8988T (cell line): ENCODE results near the gene CRACR2A.
A peak's percentile ranks its signal among the peaks of the same experiment; 100 is the strongest.

ENCODE experiments used
- DNase-seq: peaks from one replicate; pipeline ENCODE4 v3.0.0; 2011

Gene CRACR2A

DNA sequence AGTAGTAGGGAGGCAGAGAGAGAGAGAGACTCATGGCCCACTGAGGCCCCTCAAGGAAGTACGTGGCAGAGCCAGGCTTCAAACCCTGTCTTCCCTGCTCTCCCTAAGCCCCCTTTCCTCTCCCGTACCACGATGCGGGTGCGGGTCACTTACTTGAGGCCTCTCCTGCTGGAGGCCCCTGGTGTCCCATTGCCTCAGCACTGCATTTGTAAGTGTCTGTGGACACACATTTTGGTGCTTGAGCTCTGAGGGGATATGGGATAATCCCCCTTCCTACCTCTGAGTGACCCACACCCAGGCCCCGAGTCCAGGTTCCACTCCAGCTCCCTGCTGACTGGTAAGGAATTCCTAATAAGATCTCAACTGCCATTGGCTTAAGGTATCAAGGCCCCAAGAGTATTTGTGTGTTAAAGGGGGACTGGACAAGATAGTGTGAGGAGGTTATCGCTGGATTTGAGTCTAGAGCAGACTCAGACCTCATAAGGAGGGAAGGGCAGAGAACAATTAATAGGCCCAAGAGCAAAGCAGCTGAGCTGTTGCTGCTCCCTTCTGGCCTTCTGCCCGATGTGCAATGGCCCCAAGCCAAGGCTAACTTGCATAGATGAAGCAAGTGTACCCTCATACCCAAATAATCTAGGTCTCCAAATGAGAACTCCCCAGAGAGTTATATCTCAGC lies 71.9 kb downstream of the CRACR2A start:
- DNase-seq, result no peak

DNA sequence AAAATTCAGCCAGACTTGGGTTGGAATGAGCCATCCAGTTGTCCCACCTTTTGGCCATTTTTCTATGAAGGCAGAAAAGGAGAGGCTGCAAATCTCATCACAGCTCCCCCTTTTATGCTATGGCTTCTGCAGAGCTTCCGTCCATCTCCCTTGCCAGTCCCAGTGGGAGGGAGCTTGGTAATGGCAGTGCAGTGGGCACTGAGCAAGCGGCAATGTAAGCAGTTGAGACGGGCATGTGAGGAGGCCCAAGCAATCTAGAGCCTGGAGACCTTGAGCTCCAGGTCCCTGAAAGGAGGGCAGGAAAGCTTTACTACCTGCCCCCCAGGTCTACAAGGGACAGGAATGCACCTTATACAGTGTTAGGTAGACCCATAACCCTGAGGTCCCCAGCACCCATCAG lies 73.1 kb downstream of the CRACR2A start:
- DNase-seq, result no peak

DNA sequence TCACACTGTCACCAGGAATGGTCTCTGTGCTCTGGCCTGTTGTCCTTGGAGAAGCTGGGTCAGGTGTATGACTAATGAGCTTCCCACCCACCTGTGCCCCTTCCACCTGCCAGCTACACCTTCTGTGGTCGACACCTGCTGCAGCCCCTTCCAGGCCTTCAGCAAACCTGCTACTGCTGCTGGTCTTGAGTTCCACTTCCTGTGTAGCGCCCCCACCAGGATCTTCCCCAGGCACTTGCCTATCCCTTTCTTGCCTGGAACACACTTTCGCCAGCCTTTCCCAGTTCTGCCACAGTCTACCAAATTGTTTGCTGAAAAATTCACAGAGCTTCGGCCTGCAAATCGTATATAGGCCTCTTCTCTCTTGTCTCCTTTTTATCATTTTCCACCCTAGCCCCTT lies 75.3 kb downstream of the CRACR2A start:
- no peak for DNase-seq

- DNase-seq, result no peak
Measured at GRCh38 chr12:3673981-3674708, 78.8 kb downstream of the CRACR2A start.

DNA sequence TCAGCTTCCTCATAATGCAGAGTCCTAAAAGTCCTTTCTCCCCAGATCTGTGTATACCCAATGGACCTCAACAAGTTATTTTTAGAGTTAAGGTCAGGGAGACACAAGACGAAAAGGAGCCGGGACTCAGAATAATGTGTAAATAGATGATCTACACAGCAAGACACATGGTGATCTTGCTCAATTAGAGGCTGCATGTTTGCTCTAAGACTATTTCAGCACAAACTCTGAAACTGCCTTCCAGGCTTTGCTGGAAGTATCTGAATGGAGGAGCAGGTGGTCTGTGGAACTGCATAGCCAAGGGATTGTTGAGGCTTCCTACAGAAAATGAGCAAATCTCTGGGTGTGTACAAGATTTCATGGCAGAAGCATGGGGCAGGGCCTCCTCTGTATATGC lies 80.8 kb downstream of the CRACR2A start:
- no peak for DNase-seq

- DNase-seq, result no peak
Measured at GRCh38 chr12:3671330-3672112, 81.4 kb downstream of the CRACR2A start.

DNA sequence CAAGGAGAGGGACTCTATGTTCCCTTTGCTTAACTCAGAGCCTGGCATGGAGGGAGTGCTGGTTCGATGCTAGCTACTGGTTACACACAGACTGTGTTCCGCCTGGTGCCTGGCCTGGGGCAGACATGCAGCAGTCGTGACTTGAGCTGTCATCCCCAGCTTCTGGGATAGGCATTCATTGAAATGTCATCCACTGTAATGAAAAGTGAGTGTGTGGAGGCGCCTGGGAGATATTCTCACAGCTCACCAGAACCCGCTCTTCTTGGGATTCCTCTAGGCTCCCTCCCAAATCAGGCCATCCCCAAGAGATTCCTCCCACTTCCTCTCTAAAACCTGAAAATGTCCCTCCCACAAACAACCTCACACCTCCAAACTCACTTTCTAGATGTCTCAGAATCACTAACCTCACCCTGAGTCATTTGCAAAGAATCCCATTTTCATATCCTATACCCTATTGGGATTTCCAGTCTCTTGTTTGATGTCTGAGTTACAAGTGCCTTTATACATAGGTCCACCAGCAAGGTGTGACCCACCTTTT lies 82.8 kb downstream of the CRACR2A start:
- DNase-seq, result no peak

GRCh38 chr12:3669594-3669993 lies 83.3 kb downstream of the CRACR2A start:
- no peak for DNase-seq

- DNase-seq, result no peak
Measured at GRCh38 chr12:3668479-3669165, 84.3 kb downstream of the CRACR2A start.

DNA sequence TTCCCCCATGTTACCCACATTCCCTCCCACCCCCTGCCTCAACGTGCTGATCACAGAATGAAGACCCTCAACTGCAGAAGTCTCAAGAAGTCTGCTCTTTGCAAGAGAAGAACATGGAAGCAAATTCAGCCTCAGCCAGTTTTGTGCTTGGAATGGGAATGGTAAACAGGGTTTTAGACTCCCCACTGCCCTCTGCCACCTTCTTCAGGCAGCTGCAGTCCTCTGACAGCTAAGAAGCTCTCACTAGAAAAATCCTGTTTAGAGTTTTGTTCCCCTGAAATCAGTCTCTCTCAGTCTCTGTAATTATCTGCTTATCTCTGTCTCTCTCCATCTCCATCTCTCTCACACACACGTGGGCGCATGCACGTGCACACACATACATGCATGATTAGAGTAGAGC lies 85.4 kb downstream of the CRACR2A start:
- DNase-seq, result no peak

DNA sequence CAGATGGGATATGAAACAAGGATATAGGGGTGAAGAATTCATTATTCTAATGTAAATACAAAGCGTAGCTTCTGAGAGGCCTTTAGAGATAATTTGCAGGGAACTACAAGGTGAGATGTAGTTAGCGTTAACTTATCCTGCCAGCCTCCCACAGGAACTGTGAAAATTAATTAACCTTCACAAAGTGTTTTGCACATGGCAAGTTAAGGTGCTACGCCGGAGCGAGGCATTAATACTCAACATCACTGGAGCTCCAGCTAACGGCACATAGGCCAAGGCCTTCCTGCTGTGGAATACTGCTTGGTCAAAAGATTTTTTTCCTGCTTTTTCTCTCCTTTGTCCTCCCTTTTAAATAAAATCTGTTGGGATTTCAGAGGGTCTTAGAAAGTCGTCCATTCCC lies 86.5 kb downstream of the CRACR2A start:
- no peak for DNase-seq

GRCh38 chr12:3662521-3662921 lies 90.4 kb downstream of the CRACR2A start:
- DNase-seq, result no peak

GRCh38 chr12:3661028-3661427 lies 91.9 kb downstream of the CRACR2A start:
- DNase-seq, result no peak

DNA sequence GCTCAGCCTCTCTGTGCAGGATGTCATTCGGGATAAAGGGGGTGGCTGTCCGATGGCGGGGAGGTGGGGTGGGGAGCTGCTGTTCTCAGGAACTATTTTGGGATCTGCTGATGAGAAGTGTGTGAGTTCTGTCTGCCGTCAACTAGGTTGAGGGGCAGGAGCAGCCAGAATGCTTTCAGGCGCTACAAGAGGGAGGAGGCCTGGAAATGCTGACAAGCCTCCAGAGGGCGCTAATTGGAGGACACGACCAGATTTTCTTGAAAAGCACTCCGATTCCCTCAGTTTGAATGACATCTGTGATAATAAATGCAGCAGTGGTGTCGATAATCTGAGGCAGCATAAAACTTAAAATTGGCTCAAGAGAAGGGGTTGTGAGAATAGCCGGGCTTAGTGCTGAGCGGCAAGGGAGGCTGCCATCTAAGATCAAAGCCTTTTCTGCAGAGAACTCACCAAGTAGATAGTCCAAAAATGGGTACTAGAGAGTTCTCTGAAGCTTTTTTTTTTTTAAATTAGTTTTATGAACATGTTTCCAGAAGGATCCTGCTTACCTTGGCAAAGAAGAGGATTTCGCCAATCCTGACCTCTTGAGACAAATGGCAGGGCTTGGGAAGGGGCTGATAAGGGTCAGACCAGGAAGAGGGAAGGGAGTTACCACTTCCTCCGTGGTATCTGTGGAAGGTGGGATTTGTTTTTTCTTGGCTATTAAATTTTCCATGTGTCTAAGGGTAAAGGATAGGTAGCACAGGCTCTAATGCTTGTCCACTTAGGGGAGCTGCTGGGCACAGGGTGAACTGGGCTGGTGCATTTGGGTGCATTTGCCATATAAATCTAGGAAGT lies 94.4 kb downstream of the CRACR2A start:
- DNase-seq, result no peak

GRCh38 chr12:3656946-3657622 lies 95.8 kb downstream of the CRACR2A start:
- no peak for DNase-seq

DNA sequence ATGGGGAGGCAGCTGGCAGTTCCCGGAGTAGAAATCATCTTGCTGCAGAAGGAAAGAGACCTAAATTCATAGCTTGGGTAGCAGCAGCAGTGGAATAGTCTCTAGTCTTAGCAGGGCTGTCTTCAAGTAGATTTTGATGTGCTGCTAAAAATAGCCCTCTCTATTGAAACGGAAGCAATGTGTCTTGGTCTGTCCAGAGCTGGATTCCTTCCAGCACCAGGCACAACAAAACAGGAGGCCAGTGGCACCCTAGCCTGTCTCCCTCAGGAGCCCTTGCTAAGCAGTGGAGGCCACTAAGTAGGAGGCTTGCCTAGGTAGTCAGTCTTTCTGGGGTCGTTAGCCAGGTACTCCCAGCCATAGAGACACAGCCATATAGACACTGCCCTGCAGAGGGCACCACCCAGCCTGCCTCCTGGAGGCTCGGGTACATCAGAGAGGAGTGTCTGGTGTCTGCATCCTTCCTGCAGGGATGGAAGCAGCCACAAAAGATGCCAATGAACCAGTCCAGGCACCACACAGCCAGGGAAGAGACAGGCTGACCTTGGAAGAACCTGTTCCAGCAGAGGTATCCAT lies 97.5 kb downstream of the CRACR2A start:
- DNase-seq, result peak; percentile 59

DNA sequence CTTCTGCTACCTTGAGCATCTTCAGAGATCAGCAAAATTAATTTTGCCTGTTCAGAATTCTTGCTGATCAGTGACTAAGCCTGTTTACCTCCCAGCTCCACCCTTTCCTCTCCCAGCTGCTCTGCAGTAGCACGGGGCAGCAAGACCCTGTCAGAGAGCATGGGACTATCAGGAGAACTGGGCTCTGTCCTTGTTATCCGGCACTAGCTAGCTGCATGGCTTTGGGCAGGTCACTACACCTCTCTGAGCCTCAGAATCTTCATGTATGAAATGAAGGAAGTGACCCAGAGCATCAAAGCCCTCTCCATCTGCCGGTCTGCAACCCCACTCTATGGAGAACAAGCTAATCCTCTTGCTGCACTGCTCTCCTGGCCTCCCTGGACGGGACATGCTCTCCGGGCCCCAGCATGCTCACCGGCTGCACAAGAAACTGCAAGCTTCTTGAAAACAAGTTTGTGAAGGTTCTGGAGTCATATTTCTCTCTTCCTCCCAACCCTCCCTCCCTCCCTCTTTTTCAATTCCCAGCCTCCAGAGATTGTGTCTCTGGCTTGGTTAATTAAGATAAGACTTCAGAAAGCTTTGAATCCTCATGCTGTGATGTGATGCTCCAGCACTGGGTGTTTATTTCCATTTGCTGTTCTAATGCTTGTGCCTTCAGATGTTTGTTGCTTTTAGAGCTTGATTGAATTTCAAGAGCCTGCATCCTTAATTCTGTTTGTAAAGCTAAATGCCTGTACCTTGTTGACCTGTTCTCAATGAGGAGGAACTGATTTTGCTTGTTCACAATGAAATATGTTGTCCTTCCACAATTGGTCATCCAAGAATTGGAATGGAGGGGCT lies 101.1 kb downstream of the CRACR2A start:
- DNase-seq, result no peak

- no peak for DNase-seq
Measured at GRCh38 chr12:3647504-3647903, 105.4 kb downstream of the CRACR2A start.

GRCh38 chr12:3646561-3647241 lies 106.2 kb downstream of the CRACR2A start:
- no peak for DNase-seq

- DNase-seq, result no peak
Measured at GRCh38 chr12:3645091-3645490, 107.8 kb downstream of the CRACR2A start.
